Embryonic facial prominence (tissue), 1 donor: ENCODE measurements around the gene DDX6.
A peak's percentile ranks its signal among the peaks of the same experiment; 100 is the strongest.
"Not testable (repeated sequence)": the region's sequence is repeated elsewhere in the genome, so short reads cannot be mapped to it uniquely, and the experiment has no call there.

Experiments
- DNase-seq: peaks from one replicate; pipeline ENCODE4 v3.0.0-alpha.2; 2016; ENCODE audit errors: extremely low spot score

Gene DDX6, protein sequence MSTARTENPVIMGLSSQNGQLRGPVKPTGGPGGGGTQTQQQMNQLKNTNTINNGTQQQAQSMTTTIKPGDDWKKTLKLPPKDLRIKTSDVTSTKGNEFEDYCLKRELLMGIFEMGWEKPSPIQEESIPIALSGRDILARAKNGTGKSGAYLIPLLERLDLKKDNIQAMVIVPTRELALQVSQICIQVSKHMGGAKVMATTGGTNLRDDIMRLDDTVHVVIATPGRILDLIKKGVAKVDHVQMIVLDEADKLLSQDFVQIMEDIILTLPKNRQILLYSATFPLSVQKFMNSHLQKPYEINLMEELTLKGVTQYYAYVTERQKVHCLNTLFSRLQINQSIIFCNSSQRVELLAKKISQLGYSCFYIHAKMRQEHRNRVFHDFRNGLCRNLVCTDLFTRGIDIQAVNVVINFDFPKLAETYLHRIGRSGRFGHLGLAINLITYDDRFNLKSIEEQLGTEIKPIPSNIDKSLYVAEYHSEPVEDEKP

DNA sequence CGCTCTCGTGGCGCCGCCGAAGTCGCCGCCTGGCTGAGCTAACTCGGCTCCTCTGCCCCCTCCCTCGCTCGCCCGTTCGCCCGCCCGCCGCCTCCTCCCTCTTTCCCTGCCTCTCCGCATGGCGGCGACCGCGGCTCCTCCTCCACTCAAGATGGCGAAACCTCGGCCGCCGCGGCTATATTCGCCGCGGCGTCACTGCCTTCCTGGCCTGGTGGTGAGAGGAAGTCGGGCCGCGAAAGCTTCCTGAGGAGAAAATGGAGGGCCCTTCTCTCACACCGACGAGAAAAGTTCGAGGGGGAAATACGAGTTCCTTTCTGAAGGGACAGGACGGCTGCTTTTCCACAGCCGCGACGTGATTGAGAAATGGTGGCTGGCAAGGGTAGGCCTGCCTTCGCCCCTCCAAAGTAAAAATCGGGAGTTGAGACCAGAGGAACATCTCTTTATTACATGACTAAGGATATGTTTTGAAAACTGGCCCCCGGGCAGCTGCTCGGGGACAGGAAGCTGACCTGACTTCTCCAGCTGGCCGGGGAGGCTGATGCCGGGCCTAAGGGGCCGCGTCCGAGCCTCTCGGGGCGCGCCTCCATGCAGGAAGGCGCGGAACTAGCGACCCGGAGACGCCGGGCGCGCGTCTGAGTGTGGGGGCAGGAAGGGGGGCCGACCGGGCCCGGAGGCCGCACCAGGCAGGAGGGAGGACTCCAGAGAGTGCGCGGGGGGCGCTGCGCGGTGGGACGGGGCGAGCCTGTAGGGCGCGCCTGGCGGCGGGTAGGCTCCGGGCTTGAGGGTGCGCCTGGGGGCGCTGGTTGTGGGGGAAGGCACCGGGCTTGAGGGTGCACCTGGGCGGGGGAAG lies at the start of gene DDX6:
Gene DDX6, minus strand, starts transcription at position 54 of the 850 bp plus-strand sequence. CDS start 4,913 bp downstream, outside the sequence.
- DNase-seq: peak; percentile 84

DNA sequence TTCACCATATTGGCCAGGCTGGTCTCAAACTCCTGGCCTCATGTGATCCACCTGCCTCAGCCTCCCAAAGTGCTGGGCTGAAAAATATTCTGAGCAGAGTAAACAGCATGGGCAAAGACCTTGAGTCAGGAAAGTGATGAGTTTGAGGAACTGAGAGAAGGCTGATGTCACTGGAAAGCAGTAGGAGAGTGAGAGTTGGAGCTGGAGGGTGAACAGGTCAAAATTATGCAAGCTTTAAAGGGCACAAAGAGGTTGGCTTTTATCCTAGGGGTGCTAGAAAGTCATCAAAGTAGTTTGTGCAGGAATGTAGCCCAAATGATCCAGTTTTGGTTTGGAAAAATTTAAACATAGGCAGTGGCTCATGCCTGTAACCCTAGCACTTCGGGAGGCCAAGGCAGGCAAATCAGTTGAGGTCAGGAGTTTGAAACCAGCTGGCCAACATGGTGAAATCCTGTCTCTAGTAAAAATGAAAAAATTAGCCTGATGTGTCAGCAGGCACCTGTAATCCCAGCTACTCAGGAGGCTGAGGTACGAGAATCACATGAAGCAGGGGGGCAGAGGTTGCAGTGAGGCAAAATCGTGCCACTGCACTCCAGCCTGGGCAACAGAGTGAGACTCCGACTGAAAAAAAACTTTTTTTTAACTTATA lies 48.1 kb upstream of the DDX6 start:
- no peak for DNase-seq

DNA sequence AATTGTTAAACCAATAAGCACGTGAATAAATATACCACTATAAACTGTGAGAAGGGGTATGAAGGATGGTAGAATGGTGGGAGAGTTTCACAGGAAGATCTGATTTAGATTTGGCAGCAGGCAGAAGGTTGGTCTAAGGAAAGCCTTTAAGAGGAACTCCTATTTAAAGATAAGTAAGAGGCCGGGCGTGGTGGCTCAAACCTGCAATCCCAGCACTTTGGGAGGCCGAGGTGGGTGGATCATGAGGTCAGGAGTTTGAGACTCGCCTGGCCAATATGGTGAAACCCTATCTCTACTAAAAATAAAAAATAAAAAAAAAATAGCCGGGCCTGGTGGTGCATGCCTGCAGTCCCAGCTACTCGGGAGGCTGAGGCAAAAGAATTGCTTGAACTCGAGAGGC lies 46.9 kb upstream of the DDX6 start:
- DNase-seq: no peak

DNA sequence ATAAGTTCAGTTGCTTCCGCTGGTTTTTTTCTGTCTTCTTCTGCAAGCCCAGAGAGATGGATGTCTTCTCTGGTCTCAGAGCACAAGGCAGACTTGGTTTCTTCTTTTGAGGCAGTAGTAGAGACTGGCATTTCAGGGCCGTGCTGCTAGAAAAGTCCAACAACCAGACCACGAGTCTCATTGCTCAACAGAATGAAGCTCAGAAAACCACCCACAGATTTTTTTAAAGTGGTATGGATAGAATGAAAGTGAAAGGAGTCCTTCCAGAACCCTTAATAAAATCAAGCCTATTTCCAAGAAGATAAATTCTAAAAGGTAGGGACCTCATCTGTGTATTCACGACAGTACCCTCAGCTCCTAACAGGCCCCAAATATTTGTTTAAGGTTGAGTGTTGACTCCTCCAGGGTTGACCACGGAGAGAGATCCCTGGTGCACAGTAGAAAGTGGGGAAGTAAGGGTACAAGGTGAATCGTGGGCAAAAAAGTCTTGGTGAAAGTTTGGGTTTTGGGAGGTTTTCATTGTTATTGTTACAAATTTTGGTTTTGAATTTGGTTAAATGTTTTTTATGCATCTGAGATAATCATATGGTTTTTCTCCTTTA lies 43.6 kb upstream of the DDX6 start:
- DNase-seq: no peak

DNA sequence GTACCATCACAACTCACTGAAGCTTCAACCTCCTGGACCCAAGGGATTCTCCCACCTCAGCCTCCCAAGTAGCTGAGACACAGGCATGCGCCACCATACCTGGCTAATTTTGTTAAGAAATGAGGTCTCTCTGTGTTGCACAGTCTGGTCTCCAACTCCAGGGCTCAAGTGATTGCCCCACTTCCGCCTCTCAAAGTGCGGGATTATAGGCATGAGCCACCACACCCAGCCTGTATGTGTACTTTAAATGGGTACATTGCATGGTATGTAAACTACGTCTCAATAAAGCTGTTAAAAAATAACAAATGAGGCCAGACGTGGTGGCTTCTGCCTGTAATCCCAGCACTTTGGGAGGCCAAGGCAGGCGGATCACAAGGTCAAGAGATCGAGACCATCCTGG lies 36.2 kb upstream of the DDX6 start:
- no peak for DNase-seq

DNA sequence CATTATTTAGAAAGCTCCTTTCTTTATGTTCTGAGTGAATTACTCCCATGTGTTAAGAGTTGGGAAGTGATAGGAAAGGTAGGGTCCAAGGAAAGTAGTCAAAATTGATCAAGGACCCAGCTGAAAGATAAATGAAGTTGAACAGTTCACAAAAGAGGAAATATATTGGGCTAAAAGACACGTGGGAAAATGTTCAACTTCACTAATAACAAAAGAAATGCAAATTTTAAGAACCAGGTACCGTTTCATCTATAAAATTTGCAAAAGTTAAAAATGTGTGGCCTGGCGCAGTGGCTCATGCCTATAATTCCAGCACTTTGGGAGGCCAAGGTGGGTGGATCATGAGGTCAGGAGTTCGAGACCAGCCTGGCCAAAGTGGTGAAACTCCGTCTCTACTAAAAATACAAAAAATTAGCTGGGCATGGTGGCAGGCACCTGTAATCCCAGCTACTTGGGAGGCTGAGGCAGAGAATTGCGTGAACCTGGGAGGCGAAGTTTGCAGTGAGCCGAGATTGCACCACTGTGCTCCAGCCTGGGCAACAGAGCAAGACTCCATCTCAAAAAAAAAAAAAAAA lies 32.1 kb upstream of the DDX6 start:
- DNase-seq: not testable (repeated sequence)

DNA sequence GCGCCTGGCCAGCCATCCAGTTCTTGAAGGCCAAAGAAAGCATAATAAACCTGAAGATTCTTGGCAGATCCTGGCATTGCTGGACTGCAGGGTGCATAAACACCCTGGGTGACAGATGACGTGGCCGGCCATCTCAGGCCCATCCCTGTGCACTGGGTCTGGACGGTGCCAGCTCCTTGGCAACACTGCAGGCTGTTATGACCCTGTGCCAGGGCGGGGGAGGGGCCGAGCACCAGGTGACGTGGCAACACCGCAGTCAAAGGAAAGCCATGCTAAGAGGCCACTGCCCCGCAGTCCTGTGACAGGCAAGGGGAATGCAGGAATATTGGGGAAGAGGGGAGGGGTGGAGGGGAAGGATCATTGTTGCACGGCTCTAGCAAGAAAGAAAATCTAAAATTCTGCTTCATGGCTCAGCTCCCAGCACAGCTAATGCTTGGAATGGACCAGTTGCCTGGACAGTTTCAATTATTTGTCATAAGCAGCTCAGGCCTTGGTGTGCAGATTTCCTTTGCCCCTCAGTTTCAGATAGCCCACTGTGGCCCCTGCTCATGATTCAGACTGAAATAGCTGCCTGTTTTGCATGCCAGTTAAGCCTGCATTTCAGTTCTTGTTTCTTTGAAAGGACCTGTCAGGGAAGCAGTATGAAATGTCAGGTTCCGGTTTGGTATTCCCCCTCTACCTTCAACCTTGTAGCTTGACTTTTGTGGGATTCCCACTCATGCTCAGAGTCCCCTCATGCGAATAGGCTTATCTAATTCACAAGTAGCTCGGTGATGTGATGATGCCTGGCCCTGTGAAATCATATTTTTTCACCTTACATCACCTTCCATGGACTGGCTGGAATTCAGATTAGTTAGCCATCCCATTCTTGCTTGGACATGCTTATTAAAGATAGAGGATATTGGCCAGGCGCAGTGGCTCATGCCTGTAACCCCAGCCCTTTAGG lies 29.7 kb upstream of the DDX6 start:
- no peak for DNase-seq

DNA sequence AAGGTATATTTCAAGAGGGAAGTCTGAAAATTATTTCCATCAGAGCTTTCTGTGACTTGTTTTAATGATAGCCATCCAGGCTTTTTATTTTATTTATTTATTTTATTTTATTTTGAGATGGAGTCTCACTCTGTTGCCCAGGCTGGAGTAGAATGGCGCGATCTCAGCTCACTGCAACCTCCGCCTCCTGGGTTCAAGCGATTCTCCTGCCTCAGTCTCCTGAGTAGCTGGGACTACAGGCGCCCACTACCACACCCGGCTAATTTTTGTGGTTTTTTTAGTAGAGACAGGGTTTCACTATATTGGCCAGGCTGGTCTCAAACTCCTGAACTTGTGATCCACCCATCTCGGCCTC lies 29.0 kb upstream of the DDX6 start:
- DNase-seq: not testable (repeated sequence)

DNA sequence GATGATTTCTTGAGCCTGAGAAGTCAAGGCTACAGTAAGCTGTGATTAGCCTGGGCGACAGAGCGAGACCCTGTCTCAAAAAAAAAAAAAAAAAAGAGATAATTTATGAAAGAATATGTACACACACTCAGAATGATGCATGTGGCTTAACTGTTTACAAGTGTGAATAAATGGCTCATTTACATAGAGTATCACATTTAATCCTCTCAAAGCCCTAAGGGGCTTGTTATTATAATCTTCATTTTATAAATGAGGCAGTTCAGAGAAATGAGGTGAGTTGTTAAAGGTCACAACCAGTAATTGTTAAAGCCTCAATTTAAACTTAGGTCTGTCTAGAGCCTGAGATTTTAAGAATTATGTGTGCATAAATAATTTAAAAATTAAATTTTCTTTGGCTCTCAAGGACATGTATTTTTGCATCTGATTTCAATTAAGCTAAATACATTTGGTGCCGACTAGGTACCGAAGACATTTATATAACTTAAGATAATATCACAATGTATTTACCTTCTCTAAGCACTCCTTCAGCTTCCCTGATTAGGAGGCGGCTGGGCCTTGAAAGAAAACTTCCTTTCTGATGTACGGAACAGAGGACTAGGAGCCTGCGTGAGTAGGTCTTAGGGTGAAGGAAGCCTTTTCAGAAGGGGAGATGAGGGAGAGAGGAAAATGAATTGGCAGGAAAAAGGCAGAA lies 28.5 kb upstream of the DDX6 start:
- no peak for DNase-seq

DNA sequence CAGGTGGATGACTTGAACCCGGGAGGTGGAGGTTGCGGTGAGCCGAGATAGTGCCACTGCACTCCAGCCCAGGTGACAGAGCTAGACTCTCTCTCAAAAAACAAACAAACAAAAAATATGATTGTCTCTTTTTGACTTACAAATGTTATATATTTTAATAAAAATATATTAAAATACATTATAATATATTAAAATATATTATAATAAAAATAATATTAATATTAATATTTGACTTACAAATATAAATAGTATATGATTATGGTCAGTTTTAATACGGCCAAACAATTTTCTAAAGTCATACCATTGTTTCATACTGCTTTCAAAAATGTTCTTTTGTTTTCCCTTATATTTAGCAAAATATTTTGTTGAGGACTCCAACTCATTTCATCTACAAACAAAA lies 27.2 kb upstream of the DDX6 start:
- no peak for DNase-seq

DNA sequence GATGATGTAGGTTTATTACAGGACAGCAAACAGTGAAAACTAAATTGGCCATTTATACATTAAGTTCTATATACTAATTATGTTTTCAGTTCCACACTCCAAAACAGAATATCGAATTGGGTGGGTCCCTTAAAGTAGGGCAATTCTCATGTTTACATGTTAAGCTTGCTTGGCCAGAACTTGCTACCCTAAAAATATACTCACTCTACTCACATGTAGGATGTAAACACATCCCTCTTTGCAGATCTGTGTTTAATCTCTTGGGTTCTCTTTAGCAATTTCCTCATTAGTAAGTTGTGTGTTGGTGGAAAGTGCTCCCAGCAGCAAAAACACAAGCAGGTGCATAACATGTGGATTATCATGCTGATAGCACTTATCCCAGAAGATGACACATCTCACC lies 22.6 kb upstream of the DDX6 start:
- no peak for DNase-seq

DNA sequence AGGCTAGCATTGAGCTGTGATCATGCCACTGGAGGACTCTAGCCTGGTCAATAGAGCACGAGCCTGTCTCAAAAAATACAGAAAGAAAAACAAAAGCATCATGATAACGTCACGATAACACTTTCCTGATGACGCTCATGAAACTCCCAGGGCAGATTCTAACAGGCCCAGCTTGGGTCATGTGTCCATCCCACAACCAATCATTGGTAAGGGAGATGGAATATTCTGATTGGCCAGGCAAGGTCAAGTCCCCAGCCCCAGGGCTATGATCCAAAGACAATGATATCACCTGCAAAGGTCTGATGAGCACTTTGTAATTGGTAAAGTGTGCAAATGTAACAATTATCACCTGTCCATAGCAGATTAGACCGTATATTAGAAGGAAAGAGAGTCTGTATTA lies 21.5 kb upstream of the DDX6 start:
- no peak for DNase-seq

DNA sequence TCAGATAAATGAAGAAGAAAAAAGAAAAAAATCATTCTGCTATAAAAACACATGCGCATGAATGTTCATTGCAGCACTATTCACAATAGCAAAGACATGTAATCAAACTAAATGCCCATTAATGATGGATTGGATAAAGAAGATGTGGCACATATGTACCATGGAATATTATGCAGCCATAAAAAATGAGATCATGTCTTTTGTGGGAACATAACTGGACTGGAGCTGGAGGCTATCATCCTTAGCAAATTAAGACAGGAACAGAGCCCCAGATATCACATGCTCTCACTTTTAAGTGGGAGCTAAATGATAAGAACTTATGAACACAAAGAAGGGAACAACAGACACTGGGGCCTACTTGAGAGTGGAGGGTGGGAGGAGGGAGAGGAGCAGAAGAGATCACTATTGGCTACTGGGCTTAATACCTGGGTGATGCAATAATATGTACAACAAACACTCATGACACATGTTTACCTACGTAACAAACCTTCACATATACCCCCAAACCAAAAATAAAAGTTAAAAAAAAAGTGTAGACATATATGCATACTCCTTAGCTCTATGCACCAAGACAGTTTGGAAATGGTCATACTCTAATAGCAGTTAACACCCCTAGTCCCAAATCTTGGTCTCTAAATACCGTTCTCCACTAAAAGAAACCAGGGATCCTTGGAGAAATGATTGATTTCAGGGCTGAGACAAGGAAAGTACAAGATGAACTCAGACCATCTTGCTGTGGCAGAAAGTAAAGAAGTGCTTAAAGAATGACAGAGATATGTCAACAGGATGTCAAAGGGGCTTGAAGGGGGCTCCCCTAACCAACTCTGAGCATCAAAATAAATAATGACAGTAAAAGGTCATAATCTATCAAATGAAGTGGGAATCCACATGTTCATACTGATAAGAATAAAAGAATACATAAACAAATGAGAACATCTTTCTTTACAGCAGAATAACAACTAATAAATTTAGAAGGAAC lies 17.1 kb upstream of the DDX6 start:
- no peak for DNase-seq

DNA sequence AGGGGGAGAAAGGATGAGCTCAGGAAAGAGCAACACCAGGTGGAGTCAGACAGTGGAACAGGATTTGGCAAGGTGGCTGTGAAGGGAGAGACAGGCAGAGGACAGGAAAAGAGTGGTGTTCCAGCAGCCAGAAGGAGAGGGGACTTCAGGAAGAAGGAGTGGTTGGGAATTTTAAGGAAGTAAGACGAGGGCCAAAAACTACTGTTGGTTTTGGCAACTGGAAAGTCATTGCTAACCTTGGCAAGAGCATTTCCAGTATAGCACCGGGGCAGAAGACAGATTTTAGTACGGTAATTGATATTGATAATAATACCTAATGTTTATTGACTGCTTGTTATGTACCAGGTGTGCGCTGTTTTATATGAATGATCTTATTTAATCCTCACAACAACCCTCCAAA lies 15.4 kb upstream of the DDX6 start:
- no peak for DNase-seq

DNA sequence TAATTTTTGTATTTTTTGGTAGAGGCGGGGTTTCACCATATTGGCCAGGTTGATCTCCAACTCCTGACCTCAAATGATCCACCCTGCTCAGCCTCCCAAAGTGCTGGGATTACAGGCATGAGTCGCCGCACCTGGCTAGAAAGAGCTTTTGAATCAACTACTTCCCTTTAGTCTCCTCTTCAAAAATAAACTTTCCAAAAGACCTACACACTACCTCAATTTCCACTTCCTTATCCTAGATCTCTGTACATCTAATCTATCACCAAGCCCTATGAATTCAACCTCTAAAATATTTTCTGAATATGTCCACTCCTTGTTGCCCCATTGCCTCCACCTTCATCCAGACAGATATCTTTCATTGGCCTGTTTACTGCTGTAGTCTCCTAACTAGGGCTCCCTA lies 13.1 kb upstream of the DDX6 start:
- DNase-seq: no peak

DNA sequence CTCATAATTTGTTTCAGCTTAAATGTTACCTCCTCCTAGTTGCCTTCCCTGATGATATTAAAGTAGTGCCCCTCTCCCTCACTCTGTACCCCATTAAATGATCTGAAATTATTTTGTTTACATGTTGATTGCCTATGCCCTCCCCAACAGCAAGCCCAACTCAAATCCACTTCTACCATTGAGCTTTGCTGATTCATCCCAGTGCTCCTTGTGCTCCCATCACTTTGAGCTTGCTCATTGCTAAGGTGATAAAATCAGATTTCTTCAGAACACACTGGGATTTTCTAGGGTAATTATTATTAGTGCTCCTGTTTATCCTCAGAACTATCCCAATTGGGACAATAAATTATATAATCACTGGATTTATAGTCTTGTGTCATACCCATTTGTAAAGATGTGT lies 8.4 kb upstream of the DDX6 start:
- DNase-seq: no peak

DNA sequence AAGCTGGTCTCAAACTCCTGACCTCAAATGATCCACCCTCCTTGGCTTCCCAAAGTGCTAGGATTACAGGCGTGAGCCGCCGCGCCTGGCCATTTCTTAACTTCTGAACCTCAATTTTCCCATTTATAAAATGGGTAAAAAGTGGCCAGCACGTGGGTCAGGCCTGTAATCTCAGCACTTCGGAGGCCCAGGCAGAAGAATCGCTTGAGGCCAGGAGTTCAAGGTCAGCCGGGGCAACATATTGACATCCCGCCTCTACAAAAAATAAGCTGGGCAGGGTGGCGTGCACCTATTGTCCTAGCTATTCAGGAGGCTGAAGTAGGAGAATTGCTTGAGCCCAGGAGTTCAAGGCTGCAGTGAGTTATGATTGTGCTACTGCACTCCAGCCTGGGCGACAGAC lies 6.5 kb upstream of the DDX6 start:
- DNase-seq: no peak

DNA sequence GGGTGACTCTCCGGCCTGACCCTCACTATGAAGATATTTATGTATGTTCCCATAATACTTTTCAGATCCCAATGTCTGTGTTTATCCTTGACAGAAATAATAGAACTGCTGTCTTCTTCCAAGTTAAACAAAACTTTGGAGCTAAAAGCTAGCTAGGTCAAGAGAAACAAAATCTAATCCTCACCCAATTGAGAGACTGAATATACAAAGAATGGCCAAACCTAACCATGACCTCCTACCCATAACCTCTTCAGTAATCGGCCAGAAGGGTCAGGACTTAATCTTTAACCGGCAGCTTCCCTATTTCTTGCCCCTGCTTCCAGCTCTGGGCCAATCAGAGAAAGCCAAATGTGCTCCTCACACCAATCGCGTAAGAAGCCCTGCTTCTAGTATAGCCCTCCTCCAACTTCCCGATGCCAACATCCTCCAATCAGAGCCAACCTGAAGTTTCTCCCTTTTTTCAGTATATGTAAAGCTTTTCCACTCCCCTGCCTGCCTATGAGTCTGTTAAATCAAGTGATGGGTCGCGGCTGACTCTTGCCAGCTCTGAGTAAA lies 1.7 kb upstream of the DDX6 start:
- DNase-seq: peak; percentile 82
